ENCODE measurements around the gene HS2ST1. TPM values are rescaled to one million over a fixed set of nuclear protein-coding genes. Genes with fewer than 3 reads are reported as not detected.

Gene HS2ST1
- total and polyA plus RNA-seq, 4 donors, result 4.1 to 45.3 (median 16.3) TPM

DNA sequence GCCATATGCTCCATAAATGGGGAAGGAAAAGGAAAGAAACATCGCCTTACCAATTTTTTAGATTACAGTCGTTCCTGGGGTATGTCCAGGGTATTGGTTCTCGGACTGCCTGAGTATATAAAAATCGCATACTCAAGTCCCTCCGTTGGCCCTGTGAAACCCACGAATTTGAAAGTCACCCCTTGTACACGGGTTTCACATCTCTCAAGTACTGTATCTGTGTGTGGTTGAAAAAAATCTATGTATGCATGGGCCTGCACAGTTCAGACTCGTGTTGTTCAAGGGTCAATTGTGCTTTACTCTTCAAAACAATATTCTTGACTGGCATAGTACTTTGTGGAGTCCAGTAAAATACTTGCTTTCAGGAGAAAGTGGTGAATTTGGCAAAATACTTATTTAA, 171.7 kb downstream of the HS2ST1 start:
- 91 to 94% methylated on average over 8 of the region's 8 CpGs for WGBS, 2 donors
- ATAC-seq (ENCODE audit: insufficient read depth, low FRiP score), result no peak
- no peaks in the 10 kb centered on the region for H3K36me3 ChIP-seq (ENCODE audit: control insufficient read depth in 4 of 4, insufficient read depth in 4 of 4, low read length in 4 of 4)
- no peak overlapping the region for H3K4me3 ChIP-seq
- H3K9ac ChIP-seq (ENCODE audit: insufficient read depth in 1 of 2, low read length in 2 of 2), result no peak overlapping the region
- H3K4me1 ChIP-seq (ENCODE audit: control insufficient read depth in 5 of 5, insufficient read depth in 5 of 5, low read length in 5 of 5), result peaks cover 0 to 8% (median 0%) of the 10 kb centered on the region in 5 donors
- no peaks in the 10 kb centered on the region for H3K9me3 ChIP-seq (ENCODE audit: control insufficient read depth in 4 of 4, insufficient read depth in 3 of 4, low read length in 3 of 4)
- H3K27ac ChIP-seq (ENCODE audit: low read depth in 1 of 2, low read length in 1 of 2), result no peak overlapping the region
- H3K27me3 ChIP-seq (ENCODE audit: control insufficient read depth in 3 of 3, insufficient read depth in 3 of 3, low read length in 2 of 3), result no peaks in the 10 kb centered on the region
- TF ChIP-seq, protein P1, sequence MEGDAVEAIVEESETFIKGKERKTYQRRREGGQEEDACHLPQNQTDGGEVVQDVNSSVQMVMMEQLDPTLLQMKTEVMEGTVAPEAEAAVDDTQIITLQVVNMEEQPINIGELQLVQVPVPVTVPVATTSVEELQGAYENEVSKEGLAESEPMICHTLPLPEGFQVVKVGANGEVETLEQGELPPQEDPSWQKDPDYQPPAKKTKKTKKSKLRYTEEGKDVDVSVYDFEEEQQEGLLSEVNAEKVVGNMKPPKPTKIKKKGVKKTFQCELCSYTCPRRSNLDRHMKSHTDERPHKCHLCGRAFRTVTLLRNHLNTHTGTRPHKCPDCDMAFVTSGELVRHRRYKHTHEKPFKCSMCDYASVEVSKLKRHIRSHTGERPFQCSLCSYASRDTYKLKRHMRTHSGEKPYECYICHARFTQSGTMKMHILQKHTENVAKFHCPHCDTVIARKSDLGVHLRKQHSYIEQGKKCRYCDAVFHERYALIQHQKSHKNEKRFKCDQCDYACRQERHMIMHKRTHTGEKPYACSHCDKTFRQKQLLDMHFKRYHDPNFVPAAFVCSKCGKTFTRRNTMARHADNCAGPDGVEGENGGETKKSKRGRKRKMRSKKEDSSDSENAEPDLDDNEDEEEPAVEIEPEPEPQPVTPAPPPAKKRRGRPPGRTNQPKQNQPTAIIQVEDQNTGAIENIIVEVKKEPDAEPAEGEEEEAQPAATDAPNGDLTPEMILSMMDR (IDR thresholded peaks at IDR 0.05; ENCODE audit: control extremely low read depth, extremely low read depth), result no peak
- DNase-seq, result no peak

DNA sequence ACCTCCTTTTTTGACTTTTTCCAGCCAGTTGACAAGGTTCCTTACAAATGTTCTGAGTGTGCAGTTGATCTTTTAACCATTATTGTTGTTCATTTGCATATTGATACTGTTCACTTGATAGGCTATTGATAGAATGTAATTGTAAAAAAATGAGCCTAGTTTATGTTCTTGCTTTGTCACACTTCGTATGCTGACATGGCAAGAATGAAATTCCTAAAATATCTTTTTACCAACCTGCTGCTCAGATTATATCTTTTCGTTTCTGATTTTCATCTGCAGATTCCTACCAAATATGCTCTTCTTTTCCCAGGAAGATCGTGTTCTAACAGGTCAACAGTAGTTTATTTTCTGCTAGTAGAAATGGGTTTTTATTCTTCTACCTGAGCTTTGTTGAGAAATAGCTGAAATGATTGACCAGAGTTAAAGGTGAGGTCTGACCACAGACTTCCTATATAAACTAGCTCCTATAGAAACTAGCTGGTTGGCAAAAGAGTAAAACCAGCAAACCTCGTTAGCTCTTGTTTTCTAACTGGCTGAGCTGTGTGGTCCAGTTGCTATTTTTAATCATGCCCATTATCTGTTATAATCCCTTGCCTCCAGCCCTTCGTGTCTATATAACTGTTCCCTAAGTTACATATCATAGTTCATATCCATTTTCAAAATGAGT, 174.8 kb downstream of the HS2ST1 start:
- TF ChIP-seq, protein P1 (IDR thresholded peaks at IDR 0.05; ENCODE audit: control extremely low read depth, extremely low read depth), result no peak
- no peaks in the 10 kb centered on the region for H3K27me3 ChIP-seq (ENCODE audit: control insufficient read depth in 3 of 3, insufficient read depth in 3 of 3, low read length in 2 of 3)
- H3K9me3 ChIP-seq (ENCODE audit: control insufficient read depth in 4 of 4, insufficient read depth in 3 of 4, low read length in 3 of 4), result no peaks in the 10 kb centered on the region
- no peak overlapping the region for H3K4me3 ChIP-seq
- 69 to 78% methylated on average over 5 of the region's 5 CpGs for WGBS, 2 donors
- ATAC-seq (ENCODE audit: insufficient read depth, low FRiP score), result no peak
- DNase-seq, result no peak
- H3K4me1 ChIP-seq (ENCODE audit: control insufficient read depth in 5 of 5, insufficient read depth in 5 of 5, low read length in 5 of 5), result peaks cover 0 to 8% (median 0%) of the 10 kb centered on the region in 5 donors
- no peak overlapping the region for H3K27ac ChIP-seq (ENCODE audit: low read depth in 1 of 2, low read length in 1 of 2)
- no peak overlapping the region for H3K9ac ChIP-seq (ENCODE audit: insufficient read depth in 1 of 2, low read length in 2 of 2)
- H3K36me3 ChIP-seq (ENCODE audit: control insufficient read depth in 4 of 4, insufficient read depth in 4 of 4, low read length in 4 of 4), result no peaks in the 10 kb centered on the region

DNA sequence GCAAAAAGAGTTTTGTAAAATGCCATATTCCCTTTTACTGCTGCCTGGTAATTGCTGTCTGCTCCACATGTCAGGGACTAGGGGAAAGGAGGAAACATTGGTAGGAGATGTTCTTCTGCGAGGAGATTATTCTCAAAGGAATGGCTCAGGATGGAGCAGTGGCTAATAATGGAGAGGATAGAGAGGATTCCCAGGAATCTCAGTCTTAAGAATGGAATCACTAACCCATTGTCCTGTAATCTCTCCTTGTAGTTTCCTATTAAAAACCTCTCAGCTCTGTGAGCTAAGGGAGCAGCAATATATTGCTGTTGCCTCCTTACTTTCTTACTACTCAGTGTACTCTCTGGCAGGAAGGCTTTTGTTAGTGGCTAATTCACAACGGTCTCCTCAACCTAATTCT, 175.4 kb downstream of the HS2ST1 start:
- no peaks in the 10 kb centered on the region for H3K36me3 ChIP-seq (ENCODE audit: control insufficient read depth in 4 of 4, insufficient read depth in 4 of 4, low read length in 4 of 4)
- H3K27me3 ChIP-seq (ENCODE audit: control insufficient read depth in 3 of 3, insufficient read depth in 3 of 3, low read length in 2 of 3), result no peaks in the 10 kb centered on the region
- peaks cover 0 to 8% (median 0%) of the 10 kb centered on the region in 5 donors for H3K4me1 ChIP-seq (ENCODE audit: control insufficient read depth in 5 of 5, insufficient read depth in 5 of 5, low read length in 5 of 5)
- DNase-seq (no peak), ATAC-seq (ENCODE audit: insufficient read depth, low FRiP score) (no peak)
- no peak overlapping the region for H3K27ac ChIP-seq (ENCODE audit: low read depth in 1 of 2, low read length in 1 of 2)
- 89 to 91% methylated on average over 2 of the region's 2 CpGs for whole genome bisulfite sequencing, 2 donors
- no peak overlapping the region for H3K9ac ChIP-seq (ENCODE audit: insufficient read depth in 1 of 2, low read length in 2 of 2)
- H3K9me3 ChIP-seq (ENCODE audit: control insufficient read depth in 4 of 4, insufficient read depth in 3 of 4, low read length in 3 of 4), result no peaks in the 10 kb centered on the region
- H3K4me3 ChIP-seq, result no peak overlapping the region
- TF ChIP-seq, protein P1 (IDR thresholded peaks at IDR 0.05; ENCODE audit: control extremely low read depth, extremely low read depth), result no peak

DNA sequence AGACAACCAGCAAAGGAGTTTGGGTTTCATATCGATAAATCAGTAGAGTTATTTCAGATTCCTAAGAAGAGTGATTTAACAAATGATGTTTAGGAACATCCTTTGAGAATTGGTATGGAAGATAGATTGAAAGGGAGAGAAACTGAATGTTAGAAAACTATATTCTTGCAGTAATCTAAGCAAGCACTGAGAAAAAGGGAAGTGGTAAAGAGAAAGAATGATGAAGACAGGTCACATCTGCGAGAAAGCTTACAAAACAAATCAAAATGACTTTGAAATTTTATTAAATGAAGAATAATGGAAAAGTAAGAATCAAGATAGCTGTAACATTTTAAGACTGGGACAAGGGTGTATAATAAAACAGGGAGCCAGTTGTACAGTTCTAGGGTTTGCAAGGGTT, 177.0 kb downstream of the HS2ST1 start:
- H3K9me3 ChIP-seq (ENCODE audit: control insufficient read depth in 4 of 4, insufficient read depth in 3 of 4, low read length in 3 of 4), result no peaks in the 10 kb centered on the region

More for the DNA sequence above, 177.0 kb downstream of the HS2ST1 start:
- no peak overlapping the region for H3K27ac ChIP-seq (ENCODE audit: low read depth in 1 of 2, low read length in 1 of 2)
- H3K36me3 ChIP-seq (ENCODE audit: control insufficient read depth in 4 of 4, insufficient read depth in 4 of 4, low read length in 4 of 4), result no peaks in the 10 kb centered on the region
- H3K27me3 ChIP-seq (ENCODE audit: control insufficient read depth in 3 of 3, insufficient read depth in 3 of 3, low read length in 2 of 3), result no peaks in the 10 kb centered on the region
- ATAC-seq (ENCODE audit: insufficient read depth, low FRiP score) (no peak), DNase-seq (no peak)
- H3K4me3 ChIP-seq, result no peak overlapping the region
- TF ChIP-seq, protein P1 (IDR thresholded peaks at IDR 0.05; ENCODE audit: control extremely low read depth, extremely low read depth), result no peak
- no peak overlapping the region for H3K9ac ChIP-seq (ENCODE audit: insufficient read depth in 1 of 2, low read length in 2 of 2)
- WGBS, 2 donors, result 62 to 84% methylated on average over 2 of the region's 2 CpGs
- peaks cover 0 to 8% (median 0%) of the 10 kb centered on the region in 5 donors for H3K4me1 ChIP-seq (ENCODE audit: control insufficient read depth in 5 of 5, insufficient read depth in 5 of 5, low read length in 5 of 5)

All from lung (tissue), 12 donors.